T-cell (primary cell): ENCODE measurements around the gene TAOK1. TPM values are rescaled to one million over a fixed set of nuclear protein-coding genes. Genes with fewer than 3 reads are reported as not detected.

Experiments used
- ATAC-seq, 4 experiments: fragments of 200-7000 bp in 3 of 4; fragments of 150-1000 bp in 1 of 4; cut with Tn5 transposase; replicated peaks in 1 of 4; 1 replicate in 3 of 4; 2 replicates in 1 of 4; pipeline ENCODE4 v1.10.0; 2021; ENCODE audit warnings: moderate library complexity in 3 of 4, mild to moderate bottlenecking in 2 of 4, moderate number of reproducible peaks in 1 of 4
- CTCF ChIA-PET, 2 donors: fragments of 300-600 bp; sonication (Branson Sonifier 250); formaldehyde crosslinking; loops; one replicate each; lab custom pipeline; 2022; ENCODE audit warnings: antibody characterized with exemption in 2 of 2; lab: Charles Lee
- POLR2A ChIA-PET, 2 donors: fragments of 300-600 bp; sonication (Branson Sonifier 250); formaldehyde crosslinking; loops; one replicate each; lab custom pipeline; 2022; ENCODE audit warnings: antibody characterized with exemption in 2 of 2; lab: Charles Lee
- DNase-seq, 35 experiments: peaks; one replicate each; pipeline versions ENCODE4 v3.0.0 to v3.0.0-alpha.2; 2013 to 2023
- H3K27ac ChIP-seq: one replicate; pipeline ENCODE4 v1.5.1; 2013; ENCODE audit warnings: low read length
- H3K27me3 ChIP-seq, 2 experiments: replicated peaks in 1 of 2; 1 replicate in 1 of 2; 2 replicates in 1 of 2; pipeline versions ENCODE4 v1.6.1 to v1.7.0; 2013; ENCODE audit warnings: low read length in 1 of 2, mixed read lengths in 1 of 2; ENCODE audit not compliant: control insufficient read depth in 2 of 2, insufficient read depth in 2 of 2; ENCODE audit errors: extremely low read depth in 1 of 2
- H3K36me3 ChIP-seq, 2 donors: 1 replicate in 1 of 2; 2 replicates in 1 of 2; pipeline versions ENCODE4 v1.6.1 to v1.7.0; 2013; ENCODE audit warnings: low read length in 1 of 2; ENCODE audit not compliant: control insufficient read depth in 2 of 2, insufficient read depth in 1 of 2; ENCODE audit errors: extremely low read depth in 1 of 2
- H3K4me1 ChIP-seq, 2 experiments: 1 replicate in 1 of 2; 2 replicates in 1 of 2; pipeline versions ENCODE4 v1.6.1 to v1.7.0; 2013; ENCODE audit warnings: low read length in 2 of 2, mixed read lengths in 1 of 2; ENCODE audit not compliant: insufficient read depth in 2 of 2, control insufficient read depth in 1 of 2; ENCODE audit errors: extremely low read depth in 1 of 2
- H3K4me3 ChIP-seq, 2 donors: 1 replicate in 1 of 2; 2 replicates in 1 of 2; pipeline versions ENCODE4 v1.5.1 to v1.7.0; 2013; ENCODE audit warnings: mild to moderate bottlenecking in 2 of 2, low read length in 1 of 2, moderate library complexity in 1 of 2; ENCODE audit not compliant: control insufficient read depth in 1 of 2; ENCODE audit errors: extremely low read depth in 1 of 2
- H3K9me3 ChIP-seq: 2 replicates; pipeline ENCODE4 v1.7.0; 2013
- H3K27ac Mint-ChIP-seq, 2 donors: one replicate each; pipeline ENCODE4 v1.8.0; 2020 to 2021; ENCODE audit warnings: mild to moderate bottlenecking in 2 of 2, mixed read lengths in 2 of 2
- H3K27me3 Mint-ChIP-seq, 2 donors: one replicate each; pipeline ENCODE4 v1.8.0; 2021 to 2022; ENCODE audit warnings: mixed read lengths in 2 of 2
- H3K36me3 Mint-ChIP-seq: one replicate; pipeline ENCODE4 v1.8.0; 2021; ENCODE audit warnings: mixed read lengths
- H3K4me1 Mint-ChIP-seq, 3 donors: one replicate each; pipeline ENCODE4 v1.8.0; 2020 to 2022; ENCODE audit warnings: mixed read lengths in 3 of 3, mild to moderate bottlenecking in 1 of 3
- H3K4me3 Mint-ChIP-seq, 3 donors: one replicate each; pipeline ENCODE4 v1.8.0; 2020 to 2022; ENCODE audit warnings: mild to moderate bottlenecking in 3 of 3, mixed read lengths in 3 of 3, moderate library complexity in 3 of 3
- H3K9me3 Mint-ChIP-seq, 3 donors: one replicate each; pipeline ENCODE4 v1.8.0; 2020 to 2022; ENCODE audit warnings: mixed read lengths in 3 of 3
- WGBS: methylation state at CpG from one replicate; pipeline ENCODE4 v1.1.5; 2013; ENCODE audit warnings: missing lambda C conversion rate; ENCODE audit not compliant: insufficient coverage; 5-methylcytosine and 5-hydroxymethylcytosine counted together
- total RNA-seq, 35 experiments: library from RNA in 6 of 35; stranded (reverse) in 6 of 35; fragments of 120-200 nt in 1 of 35; gene quantifications; one replicate each; pipeline versions ENCODE4 v1.2.1 to v1.2.4 and lab custom pipeline; 2013 to 2026

TAOK1 gene
- total RNA-seq, 5 donors from 2014 or later (not counting 1 experiment from before 2014, with no cell fraction given): 57.7 to 63.4 (median 61.7) TPM

DNA sequence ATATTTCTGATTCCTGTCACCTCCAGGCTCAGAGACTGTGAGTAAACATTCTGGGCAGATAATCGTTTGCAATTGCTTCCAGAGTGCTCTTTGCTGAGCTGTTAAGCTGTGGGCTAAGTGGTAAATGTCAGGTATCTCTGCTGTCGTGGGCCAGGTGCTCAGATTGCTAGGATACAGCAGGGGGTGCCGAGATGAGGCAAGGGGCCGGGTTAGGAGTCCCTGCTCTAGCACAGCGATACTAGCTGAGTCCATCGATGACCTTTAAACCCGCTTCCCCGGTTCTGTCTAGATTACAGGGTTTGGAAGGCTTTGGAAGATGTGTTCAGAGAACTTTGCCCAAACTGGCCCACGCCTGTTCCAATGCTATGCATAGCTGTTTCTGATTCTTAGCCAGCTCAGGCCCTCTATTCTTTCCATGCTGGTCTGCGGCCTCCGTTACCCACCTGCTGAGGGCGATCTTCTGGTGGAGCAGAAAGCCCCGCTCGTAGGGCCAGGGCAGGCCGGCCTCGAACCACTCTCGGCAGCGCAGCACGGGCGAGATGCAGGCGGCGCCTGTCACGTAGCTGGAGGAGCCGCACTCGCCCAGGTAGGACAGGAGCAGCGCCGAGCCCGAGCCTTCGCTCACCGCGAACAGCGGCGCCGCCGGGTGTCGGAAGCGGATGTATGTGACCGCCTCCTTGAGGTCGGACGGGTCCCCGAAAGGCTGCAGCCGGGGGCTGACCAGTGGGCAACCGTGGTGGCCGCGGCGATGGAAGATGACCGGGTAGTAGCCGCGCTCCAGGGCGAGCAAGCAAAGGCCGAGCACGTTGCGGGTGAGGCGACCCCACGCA is 175.7 kb downstream of the TAOK1 start:
- Mint-ChIP-seq H3K9me3 (no peaks in the 10 kb centered on the region), H3K4me3 (peak overlapping the region; percentile 87 to 94 (median 88)), H3K27ac (peak overlapping the region; percentile 91 to 93), H3K27me3 (no peaks in the 10 kb centered on the region), H3K4me1 (peaks cover 26 to 53% (median 44%) of the 10 kb centered on the region in 3 donors), H3K36me3 (peaks cover 5% of the 10 kb centered on the region)
- DNase-seq (peak in 22 of 35 experiments; percentile 27 to 73 (median 47)), ATAC-seq (peak; percentile 10 to 33 (median 20))
- H3K36me3 ChIP-seq: peaks cover 0 to 17% of the 10 kb centered on the region in 2 donors
- 10% methylated on average over 54 of the region's 55 CpGs for WGBS
- H3K4me1 ChIP-seq: peaks cover 13 to 69% of the 10 kb centered on the region in 2 experiments
- ChIA-PET POLR2A (interaction anchor here (0.5 to 0.6 kb wide), 2 partner anchors 73 to 87 kb away, joined by 3 read pairs; no protein-coding TSS in a partner anchor), CTCF (interaction anchor here (0.6 to 1.2 kb wide), 2 partner anchors 30 to 47 kb away, joined by 3 to 5 read pairs; no protein-coding TSS in a partner anchor)
- no peaks in the 10 kb centered on the region for H3K27me3 ChIP-seq
- no peaks in the 10 kb centered on the region for H3K9me3 ChIP-seq
- H3K4me3 ChIP-seq: peak overlapping the region; percentile 63 to 65
- H3K27ac ChIP-seq: peak overlapping the region; percentile 43

DNA sequence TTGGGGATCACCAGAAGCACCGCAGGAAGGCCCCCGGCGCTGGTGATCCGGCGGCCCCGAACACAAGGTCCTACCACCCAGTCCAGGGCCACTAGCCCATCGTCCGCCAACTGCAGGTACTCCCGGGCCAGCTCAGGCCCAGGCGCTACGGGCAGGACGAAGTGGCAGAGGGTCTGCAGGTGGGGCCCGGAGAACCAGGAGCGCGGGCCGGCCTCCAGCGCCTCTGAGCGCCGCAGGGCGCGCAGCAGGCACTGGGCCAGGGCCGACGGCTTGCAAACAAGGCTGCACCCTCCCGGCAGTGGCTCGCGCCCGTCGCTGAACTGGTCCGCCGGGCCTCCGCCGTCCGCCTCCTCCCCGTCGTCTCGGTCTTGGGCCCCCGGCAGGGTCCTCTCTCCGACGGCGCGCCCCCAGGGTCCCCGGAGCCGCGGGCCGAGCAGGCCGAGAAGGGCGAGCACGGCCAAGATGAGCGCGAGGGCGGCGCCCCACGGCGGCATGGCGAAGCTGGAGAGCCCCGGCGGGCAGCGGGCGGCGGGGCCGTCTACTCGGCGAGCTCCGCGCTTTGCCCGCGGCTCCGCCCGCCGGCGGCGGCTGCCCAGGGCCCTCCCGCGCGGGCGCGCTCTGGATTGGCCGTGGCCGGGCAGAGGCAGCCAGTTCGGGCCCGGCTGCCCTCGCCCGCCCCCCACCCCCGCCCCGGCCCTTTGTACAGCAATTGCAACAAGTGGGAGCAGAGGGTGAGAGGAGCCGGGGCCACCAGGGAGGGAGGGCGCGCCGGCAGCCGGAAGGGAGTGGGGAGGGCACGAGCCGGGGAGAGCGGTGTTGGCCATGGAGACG is 176.5 kb downstream of the TAOK1 start, which contains the start of gene ABHD15:
TSS of gene ABHD15 (minus strand) at position 565 of the 831 bp plus-strand sequence. CDS start at position 494, 71 bp downstream.
- H3K9me3 Mint-ChIP-seq: no peaks in the 10 kb centered on the region
- Histone ChIP-seq H3K4me1 (peaks cover 13 to 67% of the 10 kb centered on the region in 2 experiments), H3K27me3 (no peaks in the 10 kb centered on the region), H3K4me3 (peak within 1 kb of the TSS; percentile 75 to 81), H3K9me3 (no peaks in the 10 kb centered on the region), H3K27ac (peak within 1 kb of the TSS; percentile 72), H3K36me3 (peaks cover 0 to 14% of the 10 kb centered on the region in 2 donors)
- ChIA-PET POLR2A (interaction anchor here in 1 of 2 donors (0.5 kb wide), 1 partner anchor 88 kb away, joined by 3 read pairs; no protein-coding TSS in a partner anchor), CTCF (interaction anchor here in 1 of 2 donors (1.2 to 1.8 kb wide), 3 partner anchors 47 to 364 kb away, joined by 3 to 6 read pairs (median 6); partner anchors contain the start of gene SSH2)
- peak in 17 of 35 experiments; percentile 27 to 76 (median 44) for DNase-seq
- WGBS: under 1% methylated on average over 93 of the region's 94 CpGs
- peak within 1 kb of the TSS; percentile 88 to 94 (median 94) for H3K4me3 Mint-ChIP-seq
- peaks cover 5% of the 10 kb centered on the region for H3K36me3 Mint-ChIP-seq
- H3K27me3 Mint-ChIP-seq: no peaks in the 10 kb centered on the region
- ATAC-seq: peak; percentile 30 to 38 (median 34)
- H3K4me1 Mint-ChIP-seq: peaks cover 28 to 52% (median 45%) of the 10 kb centered on the region in 3 donors
- peak within 1 kb of the TSS; percentile 95 to 96 for H3K27ac Mint-ChIP-seq

DNA sequence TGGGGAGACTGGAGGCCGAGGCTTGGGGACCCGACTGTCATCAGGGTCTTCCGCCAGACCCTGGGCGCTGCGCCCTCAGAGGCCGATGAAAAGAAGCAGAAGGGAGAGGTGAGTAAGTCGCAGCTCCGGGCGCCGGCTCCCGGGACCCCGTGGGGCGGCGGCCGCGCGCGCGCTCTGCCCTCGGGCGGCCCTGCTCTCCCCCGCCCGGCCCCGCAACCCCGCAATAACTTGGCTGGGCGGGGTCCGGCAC is 177.1 kb downstream of the TAOK1 start:
- Histone ChIP-seq H3K4me1 (peaks cover 13 to 64% of the 10 kb centered on the region in 2 experiments), H3K4me3 (peak overlapping the region; percentile 75 to 81)

DNA sequence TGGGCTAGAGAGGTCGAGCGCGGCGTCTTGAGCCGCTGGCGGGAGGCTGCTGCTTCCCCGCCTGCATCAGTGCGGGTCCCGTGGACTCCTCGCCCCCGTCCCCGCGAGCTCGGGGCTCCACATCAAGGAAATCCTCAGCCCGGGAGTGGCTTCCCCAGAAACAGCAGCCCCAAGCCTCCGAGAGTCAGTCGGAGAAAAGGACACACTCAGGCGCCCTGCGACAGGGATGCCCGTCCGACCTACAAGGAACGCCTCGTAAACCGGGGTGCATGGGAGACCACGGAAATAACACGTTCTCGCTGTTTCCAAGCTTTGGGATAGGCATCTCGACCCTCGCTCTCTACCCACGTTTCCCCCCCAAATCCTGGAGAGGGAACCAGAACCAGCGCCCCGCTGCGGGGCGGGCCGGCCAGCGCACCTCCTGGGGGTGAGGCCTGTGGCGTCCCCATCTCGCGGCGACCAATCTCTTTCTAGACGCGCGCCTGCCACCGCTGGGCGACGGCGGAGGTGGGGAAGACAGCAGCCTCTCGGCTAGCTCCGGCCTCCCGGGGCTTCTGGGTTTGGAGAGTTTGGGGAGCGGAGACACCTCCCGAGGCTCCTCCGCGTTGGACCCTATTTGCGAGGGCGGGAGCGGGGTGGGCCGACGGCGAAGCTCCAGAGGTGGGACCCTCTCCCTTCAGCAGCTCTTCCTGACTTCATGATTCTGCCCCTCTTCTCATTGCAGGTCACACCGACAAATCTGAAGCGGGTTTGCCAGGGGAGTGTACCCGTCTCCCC is 177.6 kb downstream of the TAOK1 start:
- Mint-ChIP-seq H3K9me3 (no peaks in the 10 kb centered on the region), H3K4me3 (peak overlapping the region; percentile 88 to 94 (median 94)), H3K4me1 (peaks cover 24 to 42% (median 37%) of the 10 kb centered on the region in 3 donors), H3K27me3 (no peaks in the 10 kb centered on the region), H3K27ac (peak overlapping the region; percentile 95 to 96), H3K36me3 (no peaks in the 10 kb centered on the region)
- no peaks in the 10 kb centered on the region for H3K9me3 ChIP-seq
- ATAC-seq: peak; percentile 60 to 69 (median 64)
- H3K4me1 ChIP-seq: peaks cover 13 to 63% of the 10 kb centered on the region in 2 experiments
- peak overlapping the region; percentile 75 to 81 for H3K4me3 ChIP-seq
- POLR2A ChIA-PET: interaction anchor here in 1 of 2 donors (0.5 to 0.6 kb wide), 2 partner anchors 293 to 1247 kb away, joined by 4 to 8 read pairs; no protein-coding TSS in a partner anchor
- DNase-seq: peak; percentile 41 to 83 (median 64)
- H3K27ac ChIP-seq: peak overlapping the region; percentile 72
- WGBS: under 1% methylated on average over 33 of the region's 63 CpGs
- H3K36me3 ChIP-seq: peaks cover 0 to 6% of the 10 kb centered on the region in 2 donors
- CTCF ChIA-PET: interaction anchor here (0.5 to 1.8 kb wide), 5 partner anchors 20 to 378 kb away, joined by 3 to 6 read pairs (median 4); partner anchors contain the start of gene SSH2 (in 1 of the 2)
- no peaks in the 10 kb centered on the region for H3K27me3 ChIP-seq

More for the DNA sequence above, 177.1 kb downstream of the TAOK1 start:
- ChIA-PET CTCF (interaction anchor here (0.5 to 1.8 kb wide), 4 partner anchors 50 to 379 kb away, joined by 3 to 6 read pairs (median 5); partner anchors contain the start of gene SSH2 (in 1 of the 2)), POLR2A (no interaction called here)
- Mint-ChIP-seq H3K9me3 (no peaks in the 10 kb centered on the region), H3K27me3 (no peaks in the 10 kb centered on the region), H3K4me3 (peak overlapping the region; percentile 88 to 94 (median 94)), H3K36me3 (no peaks in the 10 kb centered on the region), H3K4me1 (peaks cover 24 to 47% (median 40%) of the 10 kb centered on the region in 3 donors), H3K27ac (peak overlapping the region; percentile 55 to 61)
- peaks cover 0 to 10% of the 10 kb centered on the region in 2 donors for H3K36me3 ChIP-seq
- no peaks in the 10 kb centered on the region for H3K27me3 ChIP-seq
- H3K27ac ChIP-seq: peak overlapping the region; percentile 72
- ATAC-seq (peak; percentile 2 to 5 (median 4)), DNase-seq (peak in 1 of 35 experiments; percentile 41)
- WGBS: under 1% methylated on average over 27 of the region's 27 CpGs
- no peaks in the 10 kb centered on the region for H3K9me3 ChIP-seq
